ENCODE data around the gene CRIP2.

DNA sequence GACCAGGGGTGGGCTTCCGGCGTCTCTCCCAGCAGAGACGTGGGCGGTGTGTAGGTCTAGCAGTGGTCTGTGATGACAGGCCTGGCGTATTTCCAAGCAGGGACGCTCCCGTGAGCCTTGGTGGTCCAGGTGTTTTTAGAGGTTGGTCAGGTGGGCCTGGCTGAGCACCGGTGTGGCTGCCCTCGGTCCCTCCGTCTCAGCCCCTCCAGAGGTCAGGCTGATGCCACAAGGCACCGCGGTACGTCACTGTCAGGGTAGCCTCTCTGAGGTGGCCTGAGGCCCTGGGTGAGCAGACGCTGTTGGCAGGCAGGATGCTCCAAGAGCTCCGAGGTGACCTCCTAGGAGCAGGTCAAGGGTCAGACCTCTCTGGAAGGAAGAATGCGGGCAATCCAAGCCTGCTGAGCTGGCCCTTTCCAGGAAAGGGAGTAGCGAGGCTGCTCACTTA is 41.4 kb upstream of the CRIP2 start:
- TF ChIP-seq SIN3A (conservative IDR thresholded peaks at IDR 0.05 in 1 of 2, IDR thresholded peaks at IDR 0.05 in 1 of 2; ENCODE audit: low read depth in 1 of 2, low read length in 2 of 2) = no peak
- TF ChIP-seq, protein P1, sequence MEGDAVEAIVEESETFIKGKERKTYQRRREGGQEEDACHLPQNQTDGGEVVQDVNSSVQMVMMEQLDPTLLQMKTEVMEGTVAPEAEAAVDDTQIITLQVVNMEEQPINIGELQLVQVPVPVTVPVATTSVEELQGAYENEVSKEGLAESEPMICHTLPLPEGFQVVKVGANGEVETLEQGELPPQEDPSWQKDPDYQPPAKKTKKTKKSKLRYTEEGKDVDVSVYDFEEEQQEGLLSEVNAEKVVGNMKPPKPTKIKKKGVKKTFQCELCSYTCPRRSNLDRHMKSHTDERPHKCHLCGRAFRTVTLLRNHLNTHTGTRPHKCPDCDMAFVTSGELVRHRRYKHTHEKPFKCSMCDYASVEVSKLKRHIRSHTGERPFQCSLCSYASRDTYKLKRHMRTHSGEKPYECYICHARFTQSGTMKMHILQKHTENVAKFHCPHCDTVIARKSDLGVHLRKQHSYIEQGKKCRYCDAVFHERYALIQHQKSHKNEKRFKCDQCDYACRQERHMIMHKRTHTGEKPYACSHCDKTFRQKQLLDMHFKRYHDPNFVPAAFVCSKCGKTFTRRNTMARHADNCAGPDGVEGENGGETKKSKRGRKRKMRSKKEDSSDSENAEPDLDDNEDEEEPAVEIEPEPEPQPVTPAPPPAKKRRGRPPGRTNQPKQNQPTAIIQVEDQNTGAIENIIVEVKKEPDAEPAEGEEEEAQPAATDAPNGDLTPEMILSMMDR (IDR thresholded peaks at IDR 0.05; ENCODE audit: control extremely low read depth in 1 of 3, insufficient read depth in 1 of 3, low read depth in 1 of 3, low read length in 3 of 3) = no peak
- TF ChIP-seq HDAC6 (IDR thresholded peaks at IDR 0.05; ENCODE audit: low read depth, low read length) = no peak
- TF ChIP-seq EZH2 (IDR thresholded peaks at IDR 0.05; ENCODE audit: low read depth, low read length, severe bottlenecking) = no peak
- no peak for TF ChIP-seq SUZ12 (IDR thresholded peaks at IDR 0.05; ENCODE audit: low read length)
- no peak for TF ChIP-seq POLR2A (IDR thresholded peaks at IDR 0.05; ENCODE audit: control extremely low read depth in 1 of 2, low read depth in 2 of 2, low read length in 2 of 2)
- no peak for TF ChIP-seq CEBPB (IDR thresholded peaks at IDR 0.05; ENCODE audit: low read depth, low read length)
- TF ChIP-seq, protein P2, sequence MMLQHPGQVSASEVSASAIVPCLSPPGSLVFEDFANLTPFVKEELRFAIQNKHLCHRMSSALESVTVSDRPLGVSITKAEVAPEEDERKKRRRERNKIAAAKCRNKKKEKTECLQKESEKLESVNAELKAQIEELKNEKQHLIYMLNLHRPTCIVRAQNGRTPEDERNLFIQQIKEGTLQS (IDR thresholded peaks at IDR 0.05; ENCODE audit: insufficient read depth, low read depth, low read length) = no peak
- no peak for TF ChIP-seq SAP30 (IDR thresholded peaks at IDR 0.05; ENCODE audit: insufficient read depth, insufficient replicate concordance, low read length)
- TF ChIP-seq SP1 (IDR thresholded peaks at IDR 0.05; ENCODE audit: low read depth, low read length) = no peak
- no peak for TF ChIP-seq RFX5 (IDR thresholded peaks at IDR 0.05; ENCODE audit: borderline replicate concordance, low read depth, low read length)
- TF ChIP-seq, protein P3, sequence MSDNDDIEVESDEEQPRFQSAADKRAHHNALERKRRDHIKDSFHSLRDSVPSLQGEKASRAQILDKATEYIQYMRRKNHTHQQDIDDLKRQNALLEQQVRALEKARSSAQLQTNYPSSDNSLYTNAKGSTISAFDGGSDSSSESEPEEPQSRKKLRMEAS (IDR thresholded peaks at IDR 0.05) = no peak
- TF ChIP-seq CBX5 (IDR thresholded peaks at IDR 0.05; ENCODE audit: low read depth, low read length) = no peak
- TF ChIP-seq ZNF274 (IDR thresholded peaks at IDR 0.05; ENCODE audit: borderline replicate concordance, extremely low read depth, low read length) = no peak
